ENCODE measurements around the gene RPL10L. TPM values are rescaled to one million over a fixed set of nuclear protein-coding genes. Genes with fewer than 3 reads are reported as not detected.

Gene RPL10L
- total RNA-seq = not detected in 2 replicates

DNA sequence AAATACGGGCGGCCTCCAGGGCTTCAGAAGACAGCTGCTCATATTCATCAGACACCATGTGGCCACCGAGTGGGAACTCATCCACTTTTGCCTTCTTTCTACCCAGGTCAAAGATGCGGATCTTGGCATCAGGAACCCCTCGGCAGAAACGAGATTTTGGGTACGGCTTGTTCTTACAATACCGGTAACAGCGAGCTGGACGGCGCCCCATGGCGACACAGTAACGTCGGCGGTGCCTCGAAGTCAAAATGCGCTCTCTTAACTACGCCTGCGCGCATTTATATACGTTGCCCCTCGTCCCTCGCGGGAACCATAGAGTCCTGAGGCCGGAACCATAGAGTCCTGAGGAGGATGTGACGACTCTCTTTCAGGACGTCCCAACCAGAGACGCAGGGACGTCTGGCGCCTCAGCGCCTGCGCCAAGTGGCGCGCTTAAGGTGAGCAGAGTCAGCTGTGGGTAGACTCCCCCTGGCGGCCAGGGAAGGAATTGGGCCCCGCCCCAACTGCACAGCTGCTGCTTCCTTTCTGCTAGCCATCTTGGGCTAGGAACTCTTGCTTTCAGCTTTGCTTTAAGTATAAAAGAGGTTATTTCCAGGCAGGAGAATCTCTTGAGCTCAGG is at the start of gene RPL10L:
Gene RPL10L, minus strand, starts transcription at position 256 of the 619 bp plus-strand sequence. Its CDS starts 45 bp downstream, at position 211.
- no peaks in the 10 kb centered on the region for H3K4me1 ChIP-seq (ENCODE audit: insufficient read depth, low read length)
- no peak within 1 kb of the TSS for H3K4me3 ChIP-seq (ENCODE audit: insufficient read depth, low read length)
- no peaks in the 10 kb centered on the region for H3K79me2 ChIP-seq (ENCODE audit: insufficient read depth, low read length)
- no peaks in the 10 kb centered on the region for H3K36me3 ChIP-seq (ENCODE audit: insufficient read depth, low read length)
- H3K4me2 ChIP-seq (ENCODE audit: insufficient read depth, low read length) = no peak within 1 kb of the TSS
- no peaks in the 10 kb centered on the region for H3K27me3 ChIP-seq (ENCODE audit: insufficient read depth, low read length)
- no peak within 1 kb of the TSS for H2AFZ ChIP-seq (ENCODE audit: low read length)
- peak; percentile 0 for DNase-seq (ENCODE audit: insufficient read length, low spot score, missing footprints)
- H3K27ac ChIP-seq (ENCODE audit: low read depth, low read length) = no peak within 1 kb of the TSS
- no peaks in the 10 kb centered on the region for H4K20me1 ChIP-seq (ENCODE audit: insufficient read depth, low read length)
- H3K9me3 ChIP-seq (ENCODE audit: low read depth, low read length) = peaks cover 1% of the 10 kb centered on the region
- no peak for TF ChIP-seq CTCF (IDR thresholded peaks at IDR 0.05; ENCODE audit: extremely low read depth, low read depth, low read length)

DNA sequence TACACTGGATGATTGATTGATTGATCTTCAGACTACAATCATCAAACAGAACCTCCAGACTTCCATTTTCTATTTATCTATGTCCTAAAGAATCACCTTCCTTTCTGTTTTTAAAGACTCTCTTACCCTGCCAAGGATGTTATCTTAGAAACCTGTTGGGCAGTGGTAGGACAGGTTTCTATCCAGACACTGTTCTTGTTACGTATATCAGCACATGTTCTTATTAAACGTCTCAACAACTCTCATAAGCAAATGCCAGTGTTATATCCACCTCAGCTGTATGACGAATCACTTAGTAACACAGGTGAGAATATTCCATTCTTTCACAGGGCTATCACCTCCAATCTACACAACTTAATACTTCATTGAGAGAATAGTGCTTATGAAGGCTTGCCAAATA is 40.2 kb upstream of the RPL10L start:
- H3K4me3 ChIP-seq (ENCODE audit: insufficient read depth, low read length) = no peak overlapping the region
- H4K20me1 ChIP-seq (ENCODE audit: insufficient read depth, low read length) = no peaks in the 10 kb centered on the region
- H2AFZ ChIP-seq (ENCODE audit: low read length) = no peak overlapping the region
- no peaks in the 10 kb centered on the region for H3K27me3 ChIP-seq (ENCODE audit: insufficient read depth, low read length)
- H3K79me2 ChIP-seq (ENCODE audit: insufficient read depth, low read length) = no peaks in the 10 kb centered on the region
- DNase-seq (ENCODE audit: insufficient read length, low spot score, missing footprints) = no peak
- H3K4me2 ChIP-seq (ENCODE audit: insufficient read depth, low read length) = no peak overlapping the region
- H3K36me3 ChIP-seq (ENCODE audit: insufficient read depth, low read length) = no peaks in the 10 kb centered on the region
- H3K4me1 ChIP-seq (ENCODE audit: insufficient read depth, low read length) = no peaks in the 10 kb centered on the region
- no peak for TF ChIP-seq CTCF (IDR thresholded peaks at IDR 0.05; ENCODE audit: extremely low read depth, low read depth, low read length)
- H3K9me3 ChIP-seq (ENCODE audit: low read depth, low read length) = no peaks in the 10 kb centered on the region
- no peak overlapping the region for H3K27ac ChIP-seq (ENCODE audit: low read depth, low read length)

- DNase-seq (ENCODE audit: insufficient read length, low spot score, missing footprints) = no peak
- Histone ChIP-seq H3K4me2 (ENCODE audit: insufficient read depth, low read length) (no peak overlapping the region), H3K27me3 (ENCODE audit: insufficient read depth, low read length) (no peaks in the 10 kb centered on the region), H2AFZ (ENCODE audit: low read length) (no peak overlapping the region), H3K27ac (ENCODE audit: low read depth, low read length) (no peak overlapping the region), H3K79me2 (ENCODE audit: insufficient read depth, low read length) (no peaks in the 10 kb centered on the region), H3K4me1 (ENCODE audit: insufficient read depth, low read length) (no peaks in the 10 kb centered on the region), H3K4me3 (ENCODE audit: insufficient read depth, low read length) (no peak overlapping the region), H3K36me3 (ENCODE audit: insufficient read depth, low read length) (no peaks in the 10 kb centered on the region), H3K9me3 (ENCODE audit: low read depth, low read length) (no peaks in the 10 kb centered on the region), H4K20me1 (ENCODE audit: insufficient read depth, low read length) (no peaks in the 10 kb centered on the region)
- TF ChIP-seq CTCF (IDR thresholded peaks at IDR 0.05; ENCODE audit: extremely low read depth, low read depth, low read length) = no peak
Measured at GRCh38 chr14:46686652-46687051, 35.1 kb upstream of the RPL10L start.

- no peak overlapping the region for H3K4me3 ChIP-seq (ENCODE audit: insufficient read depth, low read length)
- no peak overlapping the region for H2AFZ ChIP-seq (ENCODE audit: low read length)
- no peak for DNase-seq (ENCODE audit: insufficient read length, low spot score, missing footprints)
- no peak for TF ChIP-seq CTCF (IDR thresholded peaks at IDR 0.05; ENCODE audit: extremely low read depth, low read depth, low read length)
- H3K27ac ChIP-seq (ENCODE audit: low read depth, low read length) = no peak overlapping the region
- H3K9me3 ChIP-seq (ENCODE audit: low read depth, low read length) = peaks cover 2% of the 10 kb centered on the region
- no peaks in the 10 kb centered on the region for H3K36me3 ChIP-seq (ENCODE audit: insufficient read depth, low read length)
- no peaks in the 10 kb centered on the region for H4K20me1 ChIP-seq (ENCODE audit: insufficient read depth, low read length)
- H3K27me3 ChIP-seq (ENCODE audit: insufficient read depth, low read length) = no peaks in the 10 kb centered on the region
- H3K79me2 ChIP-seq (ENCODE audit: insufficient read depth, low read length) = no peaks in the 10 kb centered on the region
- no peak overlapping the region for H3K4me2 ChIP-seq (ENCODE audit: insufficient read depth, low read length)
- H3K4me1 ChIP-seq (ENCODE audit: insufficient read depth, low read length) = no peaks in the 10 kb centered on the region
Measured at GRCh38 chr14:46672128-46672527, 20.5 kb upstream of the RPL10L start.

Data from osteoblast (primary cell).